Testis (tissue), 3 donors: ENCODE data around the gene PISD. TPM values are rescaled to one million over a fixed set of nuclear protein-coding genes. Genes with fewer than 3 reads are reported as not detected.

Experiments used
- DNase-seq: peaks from one replicate; pipeline ENCODE4 v3.0.0-alpha.2; 2019
- H3K27ac ChIP-seq, 2 donors: fragments of 200-600 bp; sonication (generic); one replicate each; pipeline ENCODE4 v1.5.1; 2019
- H3K27me3 ChIP-seq: fragments of 200-600 bp; sonication (generic); one replicate; pipeline ENCODE4 v1.5.1; 2019
- H3K36me3 ChIP-seq: fragments of 200-600 bp; sonication (generic); one replicate; pipeline ENCODE4 v1.5.1; 2017; ENCODE audit warnings: low read depth; ENCODE audit errors: missing control alignments
- H3K4me1 ChIP-seq: fragments of 200-600 bp; sonication (generic); one replicate; pipeline ENCODE4 v1.5.1; 2019
- H3K4me3 ChIP-seq, 2 donors: fragments of 200-600 bp; sonication (generic); one replicate each; pipeline ENCODE4 v1.5.1; 2017 to 2019
- H3K9me3 ChIP-seq: fragments of 200-600 bp; sonication (generic); one replicate; pipeline ENCODE4 v1.5.1; 2017
- POLR2A ChIP-seq: fragments of 450-650 bp; IDR thresholded peaks from one replicate; pipeline ENCODE4 v1.6.1; 2017; ENCODE audit warnings: antibody characterized with exemption, mild to moderate bottlenecking, moderate library complexity
- WGBS, 2 donors: methylation state at CpG; one replicate each; pipeline ENCODE4 v1.1.5; 2018; 5-methylcytosine and 5-hydroxymethylcytosine counted together
- intact Hi-C: fragments of 100-400 bp; cut with DNase I; formaldehyde crosslinking; loops from one replicate; pipeline ENCODE4 v1.15.1; 2023; ENCODE audit warnings: low total_unique reads
- polyA plus RNA-seq: library from polyadenylated mRNA; stranded (reverse); fragments of 350-450 nt; fragmentation: Illumina TruSeq; extraction: RNeasy Lipid Tissue Mini Kit (QIAGEN cat#74804); gene quantifications from one replicate; pipeline ENCODE4 v1.2.3, GENCODE V29; 2014; ENCODE audit warnings: low read depth, low replicate concordance; ENCODE audit not compliant: insufficient read depth
- total RNA-seq, 2 donors: library from RNA; depleted of rRNA; stranded (reverse); fragments of >200 nt; gene quantifications; one replicate each; pipeline ENCODE4 v1.2.3, GENCODE V29; 2016
- TF ChIP-seq, protein P1 (sequence below), 3 experiments: fragments of 450-650 bp in 2 of 3; fragments of 200-600 bp in 1 of 3; sonication (generic) in 1 of 3; IDR thresholded peaks; one replicate each; pipeline ENCODE4 v1.5.1; 2016 to 2019; ENCODE audit warnings: antibody characterized with exemption in 3 of 3, mild to moderate bottlenecking in 2 of 3, moderate library complexity in 1 of 3

PISD gene
- total and polyA plus RNA-seq, 3 donors from 2014 or later, result 93.5 to 126 (median 120) TPM

DNA sequence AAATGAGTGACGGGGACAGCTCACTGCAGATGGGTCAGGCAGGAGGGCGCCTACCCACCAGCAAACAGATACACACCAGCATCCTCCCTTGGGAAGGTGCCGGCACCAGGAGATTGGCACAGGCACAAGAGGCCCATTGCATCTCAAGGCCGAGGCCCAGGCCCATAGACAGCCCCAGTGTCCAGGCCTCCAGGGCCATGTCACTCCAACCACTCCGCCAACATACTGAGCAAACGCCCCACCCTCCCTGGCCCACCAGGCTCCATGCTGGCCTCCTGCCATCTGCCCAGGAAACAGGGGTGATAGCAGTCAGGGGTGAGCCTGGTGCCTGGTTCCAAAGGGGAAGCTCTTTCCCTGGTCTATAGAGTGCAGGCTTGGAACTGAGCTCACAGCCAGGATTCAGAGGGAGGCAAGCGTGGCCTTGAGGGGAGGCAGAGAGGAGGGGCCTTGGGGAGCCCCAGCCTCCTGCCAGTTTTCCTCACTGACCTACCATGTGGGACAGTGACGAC, 34.7 kb downstream of the PISD start:
- peak overlapping the region; percentile 20 to 76 for H3K27ac ChIP-seq
- peaks cover 60% of the 10 kb centered on the region for H3K4me1 ChIP-seq
- TF ChIP-seq POLR2A, result no peak
- TF ChIP-seq, protein P1, sequence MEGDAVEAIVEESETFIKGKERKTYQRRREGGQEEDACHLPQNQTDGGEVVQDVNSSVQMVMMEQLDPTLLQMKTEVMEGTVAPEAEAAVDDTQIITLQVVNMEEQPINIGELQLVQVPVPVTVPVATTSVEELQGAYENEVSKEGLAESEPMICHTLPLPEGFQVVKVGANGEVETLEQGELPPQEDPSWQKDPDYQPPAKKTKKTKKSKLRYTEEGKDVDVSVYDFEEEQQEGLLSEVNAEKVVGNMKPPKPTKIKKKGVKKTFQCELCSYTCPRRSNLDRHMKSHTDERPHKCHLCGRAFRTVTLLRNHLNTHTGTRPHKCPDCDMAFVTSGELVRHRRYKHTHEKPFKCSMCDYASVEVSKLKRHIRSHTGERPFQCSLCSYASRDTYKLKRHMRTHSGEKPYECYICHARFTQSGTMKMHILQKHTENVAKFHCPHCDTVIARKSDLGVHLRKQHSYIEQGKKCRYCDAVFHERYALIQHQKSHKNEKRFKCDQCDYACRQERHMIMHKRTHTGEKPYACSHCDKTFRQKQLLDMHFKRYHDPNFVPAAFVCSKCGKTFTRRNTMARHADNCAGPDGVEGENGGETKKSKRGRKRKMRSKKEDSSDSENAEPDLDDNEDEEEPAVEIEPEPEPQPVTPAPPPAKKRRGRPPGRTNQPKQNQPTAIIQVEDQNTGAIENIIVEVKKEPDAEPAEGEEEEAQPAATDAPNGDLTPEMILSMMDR (IDR thresholded peaks at IDR 0.05), result no peak
- WGBS, 2 donors, result 35 to 44% methylated on average over 6 to 8 of the region's 8 CpGs
- peak; percentile 50 for DNase-seq
- H3K9me3 ChIP-seq, result no peaks in the 10 kb centered on the region
- H3K27me3 ChIP-seq, result no peaks in the 10 kb centered on the region
- no peaks in the 10 kb centered on the region for H3K36me3 ChIP-seq
- H3K4me3 ChIP-seq, result no peak overlapping the region
- intact Hi-C loops, result loop anchor here (10.0 kb wide), 1 partner anchor 62 kb away; no protein-coding TSS in a partner anchor

DNA sequence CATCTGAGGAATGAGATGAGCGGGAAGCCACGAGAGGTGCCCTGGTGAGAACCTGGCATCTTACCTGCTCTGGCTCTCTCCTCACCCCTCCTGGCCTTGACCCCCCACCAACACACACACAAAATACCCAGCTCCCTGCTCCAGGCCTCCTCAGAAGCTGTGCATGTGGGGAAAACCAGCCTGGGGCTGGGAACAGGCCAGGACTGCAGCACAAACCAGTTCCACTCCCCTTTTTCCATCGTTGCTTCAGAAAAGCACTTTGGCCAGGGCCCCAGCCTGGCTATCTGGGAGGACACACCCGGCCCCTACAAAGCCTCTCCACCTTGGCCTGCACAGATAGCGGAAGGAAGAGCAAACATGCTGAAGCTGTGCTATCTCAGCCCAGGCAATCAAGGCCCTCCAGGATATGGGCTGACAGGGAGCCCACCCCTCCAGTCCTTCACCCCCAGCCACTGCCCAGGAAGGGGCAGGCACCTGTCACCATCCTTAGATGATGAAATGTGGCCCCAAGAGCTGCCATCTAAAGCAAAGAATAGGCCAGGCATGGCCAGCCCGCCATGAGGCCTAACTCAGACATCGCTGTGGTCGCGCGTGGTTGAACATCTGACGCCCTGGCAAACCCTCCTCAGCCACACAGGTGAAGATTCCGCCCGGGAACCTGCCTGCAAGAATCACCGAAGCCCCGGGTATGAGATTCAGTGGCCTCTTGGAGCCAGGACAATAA, 35.4 kb downstream of the PISD start:
- Histone ChIP-seq H3K9me3 (no peaks in the 10 kb centered on the region), H3K4me3 (no peak overlapping the region), H3K27me3 (no peaks in the 10 kb centered on the region), H3K4me1 (peaks cover 58% of the 10 kb centered on the region), H3K36me3 (no peaks in the 10 kb centered on the region), H3K27ac (peak overlapping the region; percentile 20 to 76)
- TF ChIP-seq POLR2A, result no peak
- TF ChIP-seq, protein P1 (IDR thresholded peaks at IDR 0.05), result no peak
- 64 to 82% methylated on average over 15 of the region's 15 CpGs for WGBS, 2 donors
- intact Hi-C loops, result loop anchor here (10.0 kb wide), 1 partner anchor 62 kb away; no protein-coding TSS in a partner anchor
- peak; percentile 55 for DNase-seq

DNA sequence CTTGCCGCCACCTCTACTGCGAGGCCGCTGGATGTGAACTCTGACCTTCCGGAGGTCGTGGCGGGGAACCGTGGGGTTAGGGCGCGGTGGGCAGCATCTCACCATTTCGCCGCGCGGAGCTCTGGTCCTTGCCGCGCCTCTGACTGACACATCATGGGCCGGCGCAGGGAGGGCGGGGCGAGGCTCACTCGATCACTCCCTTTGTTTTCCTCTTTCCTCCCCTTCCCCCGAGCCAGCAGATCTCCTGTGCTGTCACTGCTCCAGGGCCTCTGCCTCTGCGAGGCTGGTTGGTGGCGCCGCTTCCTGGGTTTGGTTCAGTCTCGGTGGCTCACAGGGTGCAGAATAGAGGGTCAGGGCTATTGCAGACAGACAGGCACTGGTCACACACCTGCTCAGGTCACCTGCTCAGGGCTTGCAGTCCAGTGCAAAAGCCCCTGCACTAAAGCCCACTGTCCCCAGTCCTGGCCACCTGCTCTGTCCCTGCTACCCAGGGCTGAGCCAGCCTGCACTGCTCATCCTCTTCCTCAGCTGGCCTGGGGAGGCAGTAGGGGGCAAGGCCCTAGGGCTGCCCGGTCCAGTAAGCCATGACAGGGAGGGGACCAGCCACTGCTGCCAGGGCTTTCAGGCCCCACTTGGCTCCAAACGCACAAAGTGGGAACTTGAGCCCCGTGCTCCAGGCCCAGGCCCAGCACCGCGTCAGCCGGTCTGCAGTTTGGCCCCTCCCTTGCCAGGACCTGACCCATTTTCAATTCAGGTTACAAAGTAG, 36.2 kb downstream of the PISD start:
- H3K9me3 ChIP-seq, result no peaks in the 10 kb centered on the region
- peak; percentile 87 for DNase-seq
- no peaks in the 10 kb centered on the region for H3K27me3 ChIP-seq
- peak overlapping the region; percentile 20 to 76 for H3K27ac ChIP-seq
- H3K4me3 ChIP-seq, result no peak overlapping the region
- 54 to 70% methylated on average over 11 to 31 of the region's 31 CpGs for WGBS, 2 donors
- TF ChIP-seq POLR2A, result no peak
- TF ChIP-seq, protein P1 (IDR thresholded peaks at IDR 0.05), result no peak
- intact Hi-C loops, result loop anchor here (10.0 kb wide), 1 partner anchor 61 kb away; no protein-coding TSS in a partner anchor
- H3K4me1 ChIP-seq, result peaks cover 52% of the 10 kb centered on the region
- no peaks in the 10 kb centered on the region for H3K36me3 ChIP-seq

GRCh38 chr22:31625257-31625640, 36.8 kb downstream of the PISD start:
- Histone ChIP-seq H3K4me1 (peaks cover 52% of the 10 kb centered on the region), H3K9me3 (no peaks in the 10 kb centered on the region), H3K27ac (peak overlapping the region; percentile 20 to 76), H3K36me3 (no peaks in the 10 kb centered on the region), H3K4me3 (no peak overlapping the region), H3K27me3 (no peaks in the 10 kb centered on the region)
- 80 to 89% methylated on average over 5 to 7 of the region's 7 CpGs for WGBS, 2 donors
- TF ChIP-seq POLR2A, result no peak
- TF ChIP-seq, protein P1 (IDR thresholded peaks at IDR 0.05), result no peak
- intact Hi-C loops, result loop anchor here (10.0 kb wide), 1 partner anchor 60 kb away; no protein-coding TSS in a partner anchor
- no peak for DNase-seq
